Lung microvascular endothelial cell (primary cell): ENCODE data around the gene ZNF662. TPM values are rescaled to one million over a fixed set of nuclear protein-coding genes. Genes with fewer than 3 reads are reported as not detected.

Experiments used
- DNase-seq, 2 donors: peaks; one replicate each; pipeline versions ENCODE4 v3.0.0 to v3.0.0-alpha.2; 2010; ENCODE audit warnings: low read depth in 2 of 2
- total RNA-seq: library from RNA; depleted of rRNA; stranded (reverse); fragments of >200 nt; gene quantifications from 2 replicates; pipeline ENCODE4 v1.2.1, GENCODE V29; 2014

ZNF662 gene
- total RNA-seq, 1 donor from 2014 or later = 1.8 TPM

DNA sequence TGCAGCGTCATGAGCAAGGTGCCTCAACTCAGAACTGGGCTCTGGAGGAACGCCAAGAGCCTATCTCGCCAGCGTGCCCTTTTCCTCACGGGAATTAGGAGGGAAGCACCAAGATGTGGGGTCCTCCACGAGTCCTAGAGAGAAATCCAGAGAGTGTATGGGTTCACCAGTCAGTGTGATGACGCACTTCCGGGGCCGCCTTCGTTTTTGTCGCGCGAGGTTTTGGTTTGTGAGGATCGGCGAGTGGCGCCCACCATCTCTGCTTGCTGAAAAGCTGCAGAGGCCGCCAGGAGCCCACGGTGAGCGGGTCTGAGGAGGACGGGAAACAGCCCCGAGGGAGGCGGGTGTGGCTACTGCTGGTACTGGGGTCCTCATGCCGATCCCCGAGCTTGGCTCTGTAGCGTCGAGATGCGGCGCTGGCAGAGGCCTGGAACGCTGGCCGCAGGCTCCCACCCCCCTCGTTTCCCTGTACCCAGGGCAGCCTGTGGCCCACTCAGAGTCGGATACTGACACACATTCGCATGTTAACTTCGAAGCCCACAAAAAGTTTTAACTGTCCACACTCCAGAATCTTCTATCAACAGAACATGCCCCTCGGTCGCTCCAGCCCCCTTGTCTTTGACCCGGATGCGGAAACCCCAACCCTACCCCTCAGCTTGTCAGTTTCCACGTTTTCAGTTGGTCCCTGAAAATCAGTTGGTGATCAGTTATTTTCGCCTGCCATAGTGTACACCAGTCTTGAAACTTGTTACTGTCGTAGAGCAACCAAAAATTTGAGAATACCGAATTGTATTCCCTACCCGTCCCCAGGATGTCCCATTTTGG is 30.4 kb downstream of the ZNF662 start:
- no peak for DNase-seq

- DNase-seq = no peak
Observed at GRCh38 chr3:42937334-42937733, 31.4 kb downstream of the ZNF662 start.

- no peak for DNase-seq
Observed at GRCh38 chr3:42942693-42943092, 36.8 kb downstream of the ZNF662 start.

GRCh38 chr3:42946050-42946449 is 40.1 kb downstream of the ZNF662 start:
- DNase-seq = no peak

- no peak for DNase-seq
Observed at GRCh38 chr3:42957573-42957972, 51.6 kb downstream of the ZNF662 start.

DNA sequence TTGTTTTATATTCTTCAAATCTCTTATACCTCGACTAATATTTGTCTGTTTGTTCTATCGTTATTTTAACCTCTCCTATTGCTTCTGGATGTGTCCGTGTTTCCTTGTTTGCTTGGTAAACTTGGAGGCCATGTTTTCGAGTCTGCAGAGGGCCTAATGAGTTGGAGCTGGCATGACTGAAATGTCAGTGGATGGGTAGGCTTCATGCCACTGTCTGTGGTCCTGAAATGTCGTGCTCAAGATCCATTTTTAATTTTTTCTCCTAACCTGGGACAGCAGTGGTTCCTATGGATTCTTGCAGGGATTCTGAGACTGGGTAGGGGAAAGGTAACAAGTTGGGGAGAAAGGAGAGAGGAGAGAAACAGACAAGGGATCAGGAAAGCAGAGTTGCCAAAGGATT is 54.3 kb downstream of the ZNF662 start:
- peak; percentile 30 to 35 for DNase-seq

DNA sequence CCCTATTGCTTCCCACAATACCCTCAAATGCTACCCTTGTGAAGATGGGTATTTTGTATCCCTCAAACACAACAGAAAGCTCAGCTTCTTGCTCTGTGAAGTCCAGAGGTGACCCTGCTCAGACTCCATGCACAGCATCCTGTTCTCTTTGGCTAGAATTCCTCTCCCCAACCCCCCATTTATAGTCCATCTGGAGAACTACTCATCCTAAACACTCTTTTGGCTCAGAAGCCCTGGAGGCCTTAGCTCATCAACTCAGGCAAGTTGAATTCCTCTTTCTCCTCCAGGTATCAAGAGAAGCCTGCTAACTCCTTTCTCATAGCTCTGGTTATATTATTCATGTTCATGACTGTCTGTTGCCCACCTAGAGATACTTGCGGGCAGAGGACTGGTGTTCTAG is 54.8 kb downstream of the ZNF662 start:
- DNase-seq = no peak

DNA sequence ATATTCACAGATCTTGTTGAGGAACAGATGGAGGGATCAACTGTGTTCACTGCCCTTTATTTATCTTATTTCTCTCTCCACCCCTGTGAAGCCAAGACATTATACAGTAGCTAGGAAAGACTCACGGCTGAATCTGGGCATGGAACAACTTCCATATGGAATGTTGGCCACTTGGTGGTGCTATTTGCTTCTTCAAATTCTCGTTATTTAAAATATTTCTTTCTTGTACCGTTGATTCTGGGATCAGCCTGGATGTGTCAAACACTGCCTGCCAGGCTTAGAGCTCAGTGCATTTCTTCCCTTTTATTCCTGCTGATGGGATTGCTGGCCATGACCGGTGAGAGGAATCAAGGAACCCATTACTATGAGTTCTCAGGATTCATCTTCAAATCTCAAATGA is 55.7 kb downstream of the ZNF662 start:
- DNase-seq = peak; percentile 64 to 68

- DNase-seq = no peak
Observed at GRCh38 chr3:42963269-42963668, 57.3 kb downstream of the ZNF662 start.

DNA sequence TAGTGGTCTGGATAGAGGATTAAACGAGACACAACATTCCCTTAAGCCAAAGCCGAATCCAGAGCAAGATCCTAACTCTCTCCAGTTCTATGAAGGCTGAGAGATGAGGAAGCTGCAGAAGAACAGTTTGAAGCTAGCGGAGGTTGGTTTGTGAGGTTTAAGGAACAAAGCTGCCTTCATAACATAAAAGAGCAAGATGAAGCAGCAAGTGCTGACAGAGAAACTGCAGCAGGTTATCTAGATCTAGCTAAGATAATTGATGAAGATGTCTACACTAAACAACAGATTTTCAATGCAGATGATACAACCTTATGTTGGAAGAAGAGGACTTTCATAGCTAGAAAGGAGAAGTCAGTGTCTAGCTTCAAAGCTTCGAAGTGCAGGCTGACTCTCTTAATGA is 58.3 kb downstream of the ZNF662 start:
- no peak for DNase-seq

Other genes starting within 250 kb of the ZNF662 start
- gene KLHL40, start 220.6 kb upstream of the ZNF662 start, total RNA-seq = not detected in 2 replicates
- gene HHATL, start 203.3 kb upstream of the ZNF662 start, total RNA-seq = not detected in 2 replicates
- 0.20 and 0.22 TPM in 2 replicates for gene CCDC13, start 132.9 kb upstream of the ZNF662 start, total RNA-seq
- gene HIGD1A, start 101.7 kb upstream of the ZNF662 start, total RNA-seq = 93.5 and 95.5 TPM in 2 replicates
- 4.8 and 71.4 TPM in 2 replicates for gene ACKR2, start 96.7 kb upstream of the ZNF662 start, total RNA-seq
- not detected in 2 replicates for gene CYP8B1, start 30.3 kb upstream of the ZNF662 start, total RNA-seq
- gene GASK1A, start 73.2 kb downstream of the ZNF662 start, total RNA-seq = not detected in 2 replicates
- gene POMGNT2, start 199.9 kb downstream of the ZNF662 start, total RNA-seq = 3.3 and 3.8 TPM in 2 replicates